Fibroblast of lung (primary cell): Measurements from ENCODE around the gene VPS37D.

Experiments
- EZH2 ChIP-seq: IDR thresholded peaks from 2 replicates; pipeline ENCODE4 v1.5.1; 2012; ENCODE audit warnings: low read length, control low read depth, mild to moderate bottlenecking; ENCODE audit errors: missing control alignments
- TF ChIP-seq, protein P1 (sequence below), 2 donors: IDR thresholded peaks in 1 of 2; conservative IDR thresholded peaks in 1 of 2; 1 replicate in 1 of 2; 2 replicates in 1 of 2; pipeline ENCODE4 v1.5.1; 2011 to 2012; ENCODE audit warnings: low read length in 2 of 2, control low read depth in 1 of 2, inconsistent platforms in 1 of 2, low read depth in 1 of 2, mild to moderate bottlenecking in 1 of 2

DNA sequence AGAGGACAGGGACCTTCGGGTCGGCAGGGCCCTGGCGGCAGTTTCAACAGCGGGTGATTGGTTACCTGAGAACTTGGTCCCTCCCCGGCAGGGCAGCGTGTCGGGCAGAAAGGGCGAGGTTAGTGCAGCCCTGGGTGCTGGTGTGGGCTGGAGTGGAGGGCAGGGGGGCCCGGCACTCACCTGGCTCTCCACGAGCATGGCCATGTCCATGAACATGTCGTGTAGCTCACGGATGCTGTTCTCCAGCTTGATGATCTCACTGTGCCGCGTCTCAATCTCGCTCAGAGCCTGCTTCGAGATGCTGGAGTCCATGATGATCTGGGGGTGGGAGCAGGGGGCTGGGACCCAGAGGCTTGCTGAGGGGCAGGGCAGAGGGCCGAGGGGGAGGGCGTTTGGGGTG lies 35.0 kb downstream of the VPS37D start:
- TF ChIP-seq, protein P1, sequence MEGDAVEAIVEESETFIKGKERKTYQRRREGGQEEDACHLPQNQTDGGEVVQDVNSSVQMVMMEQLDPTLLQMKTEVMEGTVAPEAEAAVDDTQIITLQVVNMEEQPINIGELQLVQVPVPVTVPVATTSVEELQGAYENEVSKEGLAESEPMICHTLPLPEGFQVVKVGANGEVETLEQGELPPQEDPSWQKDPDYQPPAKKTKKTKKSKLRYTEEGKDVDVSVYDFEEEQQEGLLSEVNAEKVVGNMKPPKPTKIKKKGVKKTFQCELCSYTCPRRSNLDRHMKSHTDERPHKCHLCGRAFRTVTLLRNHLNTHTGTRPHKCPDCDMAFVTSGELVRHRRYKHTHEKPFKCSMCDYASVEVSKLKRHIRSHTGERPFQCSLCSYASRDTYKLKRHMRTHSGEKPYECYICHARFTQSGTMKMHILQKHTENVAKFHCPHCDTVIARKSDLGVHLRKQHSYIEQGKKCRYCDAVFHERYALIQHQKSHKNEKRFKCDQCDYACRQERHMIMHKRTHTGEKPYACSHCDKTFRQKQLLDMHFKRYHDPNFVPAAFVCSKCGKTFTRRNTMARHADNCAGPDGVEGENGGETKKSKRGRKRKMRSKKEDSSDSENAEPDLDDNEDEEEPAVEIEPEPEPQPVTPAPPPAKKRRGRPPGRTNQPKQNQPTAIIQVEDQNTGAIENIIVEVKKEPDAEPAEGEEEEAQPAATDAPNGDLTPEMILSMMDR (conservative IDR thresholded peaks at IDR 0.05 in 1 of 2, IDR thresholded peaks at IDR 0.05 in 1 of 2; ENCODE audit: low read depth in 1 of 2, low read length in 2 of 2) = no peak
- TF ChIP-seq EZH2 = no peak
